GM19372 (cell line): ENCODE results near the gene SLC4A11.

Experiments
- ATAC-seq: cut with Tn5 transposase; IDR thresholded peaks from one replicate; pipeline ENCODE4 v1.9.1; 2021; ENCODE audit warnings: mild to moderate bottlenecking, low read depth, moderate library complexity; ENCODE audit not compliant: unreplicated experiment

SLC4A11 gene

GRCh38 chr20:3247638-3248037 lies 8.6 kb upstream of the SLC4A11 start:
- ATAC-seq = no peak

GRCh38 chr20:3246682-3247081 lies 7.7 kb upstream of the SLC4A11 start:
- ATAC-seq = no peak

GRCh38 chr20:3245711-3246110 lies 6.7 kb upstream of the SLC4A11 start:
- ATAC-seq = no peak

GRCh38 chr20:3245156-3245555 lies 6.2 kb upstream of the SLC4A11 start:
- ATAC-seq = no peak

GRCh38 chr20:3244613-3245012 lies 5.6 kb upstream of the SLC4A11 start:
- no peak for ATAC-seq

- ATAC-seq = no peak
These were observed 4.8 kb upstream of the SLC4A11 start for GRCh38 chr20:3243718-3244358.

- ATAC-seq = no peak
These were observed 3.2 kb upstream of the SLC4A11 start for GRCh38 chr20:3242172-3242692.

GRCh38 chr20:3240776-3241363 lies 1.9 kb upstream of the SLC4A11 start:
- no peak for ATAC-seq

GRCh38 chr20:3239867-3240775 lies 1.1 kb upstream of the SLC4A11 start:
- no peak for ATAC-seq

- ATAC-seq = peak; percentile 39
These were observed 369 bp downstream of the SLC4A11 start for GRCh38 chr20:3238616-3239025.

GRCh38 chr20:3237958-3238615 lies 903 bp downstream of the SLC4A11 start:
- peak; percentile 13 for ATAC-seq

GRCh38 chr20:3237011-3237957 lies 1.7 kb downstream of the SLC4A11 start:
- no peak for ATAC-seq

GRCh38 chr20:3235666-3236324 lies 3.2 kb downstream of the SLC4A11 start:
- ATAC-seq = no peak

- no peak for ATAC-seq
These were observed 4.9 kb downstream of the SLC4A11 start for GRCh38 chr20:3233991-3234498.

GRCh38 chr20:3233131-3233990 lies 5.6 kb downstream of the SLC4A11 start:
- no peak for ATAC-seq

- no peak for ATAC-seq
These were observed 7.0 kb downstream of the SLC4A11 start for GRCh38 chr20:3231889-3232588.

- no peak for ATAC-seq
These were observed 7.9 kb downstream of the SLC4A11 start for GRCh38 chr20:3231116-3231515.
